ENCODE data around the gene TBC1D2. TPM values are rescaled to one million over a fixed set of nuclear protein-coding genes. Genes with fewer than 3 reads are reported as not detected.

Gene TBC1D2
- total and polyA plus RNA-seq, 2 donors (not counting 1 experiment from before 2014, with no cell fraction given): 7.5 to 24.9 TPM

- no peaks in the 10 kb centered on the region for H4K20me1 ChIP-seq (ENCODE audit: control insufficient read depth, extremely low read depth, insufficient read depth, low read length)
- H3K9ac ChIP-seq (ENCODE audit: insufficient read depth, low read length): no peak overlapping the region
- no peak overlapping the region for H3K4me2 ChIP-seq (ENCODE audit: extremely low read depth, insufficient read depth, low read length)
- H3K4me3 ChIP-seq (replicated peaks in 1 of 4; ENCODE audit: control extremely low read depth in 1 of 4, insufficient read depth in 1 of 4, low read depth in 3 of 4, low read length in 4 of 4): no peak overlapping the region
- H3K27ac ChIP-seq (ENCODE audit: insufficient read depth, low read length): no peak overlapping the region
- no peaks in the 10 kb centered on the region for H3K4me1 ChIP-seq (ENCODE audit: control insufficient read depth, extremely low read depth, insufficient read depth, low read length)
- H3K36me3 ChIP-seq (ENCODE audit: control insufficient read depth, insufficient read depth, low read length): no peaks in the 10 kb centered on the region
- no peak overlapping the region for H2AFZ ChIP-seq (ENCODE audit: low read length)
- H3K27me3 ChIP-seq (ENCODE audit: control insufficient read depth, insufficient read depth, low read length): no peaks in the 10 kb centered on the region
- H3K79me2 ChIP-seq (ENCODE audit: control insufficient read depth, insufficient read depth, low read length): no peaks in the 10 kb centered on the region
- H3K9me3 ChIP-seq (ENCODE audit: control insufficient read depth, insufficient read depth, low read depth, low read length): no peaks in the 10 kb centered on the region
- TF ChIP-seq EZH2 (IDR thresholded peaks at IDR 0.05; ENCODE audit: low read length, missing control alignments): no peak
- no peak for TF ChIP-seq CTCF (conservative IDR thresholded peaks at IDR 0.05 in 1 of 2, IDR thresholded peaks at IDR 0.05 in 1 of 2; ENCODE audit: low read depth in 1 of 2, low read length in 2 of 2)
- no peak for DNase-seq (ENCODE audit: low read depth in 2 of 2)
Measured at GRCh38 chr9:98291820-98292219, 36.4 kb upstream of the TBC1D2 start.

- Histone ChIP-seq H4K20me1 (ENCODE audit: control insufficient read depth, extremely low read depth, insufficient read depth, low read length) (no peaks in the 10 kb centered on the region), H3K4me2 (ENCODE audit: extremely low read depth, insufficient read depth, low read length) (no peak overlapping the region), H3K9me3 (ENCODE audit: control insufficient read depth, insufficient read depth, low read depth, low read length) (no peaks in the 10 kb centered on the region), H2AFZ (ENCODE audit: low read length) (no peak overlapping the region), H3K27ac (ENCODE audit: insufficient read depth, low read length) (no peak overlapping the region), H3K4me1 (ENCODE audit: control insufficient read depth, extremely low read depth, insufficient read depth, low read length) (no peaks in the 10 kb centered on the region), H3K27me3 (ENCODE audit: control insufficient read depth, insufficient read depth, low read length) (no peaks in the 10 kb centered on the region), H3K4me3 (replicated peaks in 1 of 4; ENCODE audit: control extremely low read depth in 1 of 4, insufficient read depth in 1 of 4, low read depth in 3 of 4, low read length in 4 of 4) (no peak overlapping the region), H3K9ac (ENCODE audit: insufficient read depth, low read length) (no peak overlapping the region), H3K79me2 (ENCODE audit: control insufficient read depth, insufficient read depth, low read length) (no peaks in the 10 kb centered on the region), H3K36me3 (ENCODE audit: control insufficient read depth, insufficient read depth, low read length) (no peaks in the 10 kb centered on the region)
- DNase-seq (ENCODE audit: low read depth in 2 of 2): no peak
- TF ChIP-seq CTCF (conservative IDR thresholded peaks at IDR 0.05 in 1 of 2, IDR thresholded peaks at IDR 0.05 in 1 of 2; ENCODE audit: low read depth in 1 of 2, low read length in 2 of 2): no peak
- no peak for TF ChIP-seq EZH2 (IDR thresholded peaks at IDR 0.05; ENCODE audit: low read length, missing control alignments)
Measured at GRCh38 chr9:98290411-98290810, 35.0 kb upstream of the TBC1D2 start.

- DNase-seq (ENCODE audit: low read depth in 2 of 2): no peak
- Histone ChIP-seq H2AFZ (ENCODE audit: low read length) (no peak overlapping the region), H3K4me1 (ENCODE audit: control insufficient read depth, extremely low read depth, insufficient read depth, low read length) (no peaks in the 10 kb centered on the region), H3K27me3 (ENCODE audit: control insufficient read depth, insufficient read depth, low read length) (no peaks in the 10 kb centered on the region), H3K9ac (ENCODE audit: insufficient read depth, low read length) (no peak overlapping the region), H3K79me2 (ENCODE audit: control insufficient read depth, insufficient read depth, low read length) (no peaks in the 10 kb centered on the region), H3K27ac (ENCODE audit: insufficient read depth, low read length) (no peak overlapping the region), H3K9me3 (ENCODE audit: control insufficient read depth, insufficient read depth, low read depth, low read length) (no peaks in the 10 kb centered on the region), H3K36me3 (ENCODE audit: control insufficient read depth, insufficient read depth, low read length) (no peaks in the 10 kb centered on the region), H4K20me1 (ENCODE audit: control insufficient read depth, extremely low read depth, insufficient read depth, low read length) (no peaks in the 10 kb centered on the region), H3K4me3 (replicated peaks in 1 of 4; ENCODE audit: control extremely low read depth in 1 of 4, insufficient read depth in 1 of 4, low read depth in 3 of 4, low read length in 4 of 4) (no peak overlapping the region), H3K4me2 (ENCODE audit: extremely low read depth, insufficient read depth, low read length) (no peak overlapping the region)
- TF ChIP-seq CTCF (conservative IDR thresholded peaks at IDR 0.05 in 1 of 2, IDR thresholded peaks at IDR 0.05 in 1 of 2; ENCODE audit: low read depth in 1 of 2, low read length in 2 of 2) (no peak), EZH2 (IDR thresholded peaks at IDR 0.05; ENCODE audit: low read length, missing control alignments) (no peak)
Measured at GRCh38 chr9:98289614-98290201, 34.3 kb upstream of the TBC1D2 start.

Measured in fibroblast of lung (primary cell).